GM19239 (cell line): ENCODE data around the gene ZNG1C.
"Not testable (repeated sequence)": the region's sequence is repeated elsewhere in the genome, so short reads cannot be mapped to it uniquely, and the experiment has no call there.

ENCODE experiments used
- DNase-seq: peaks from one replicate; pipeline ENCODE4 v3.0.0; 2011; ENCODE audit warnings: low spot score; ENCODE audit not compliant: insufficient read length
- FAIRE-seq: peaks from 2 replicates; lab custom pipeline; 2011; peaks lifted over from hg19 to GRCh38; lab: Jason Lieb, UNC

The ZNG1C gene

GRCh38 chr9:68338000-68338399, 96.2 kb downstream of the ZNG1C start:
- DNase-seq, FAIRE-seq: not testable (repeated sequence)

- FAIRE-seq, DNase-seq: not testable (repeated sequence)
These were observed 100.7 kb downstream of the ZNG1C start for GRCh38 chr9:68342265-68343025.

GRCh38 chr9:68343242-68343641, 101.5 kb downstream of the ZNG1C start:
- not testable (repeated sequence) for FAIRE-seq, DNase-seq

GRCh38 chr9:68343992-68344391, 102.2 kb downstream of the ZNG1C start:
- not testable (repeated sequence) for FAIRE-seq, DNase-seq
